HG03108 (cell line): ENCODE measurements around the gene IL22RA2.

Experiments used
- ATAC-seq: cut with Tn5 transposase; IDR thresholded peaks from one replicate; pipeline ENCODE4 v1.9.1; 2021; ENCODE audit warnings: moderate library complexity; ENCODE audit not compliant: unreplicated experiment

Gene IL22RA2

GRCh38 chr6:137097526-137097925 lies 75.9 kb downstream of the IL22RA2 start:
- ATAC-seq, result no peak

- ATAC-seq, result peak; percentile 32
These were observed 76.4 kb downstream of the IL22RA2 start for GRCh38 chr6:137097057-137097456.

GRCh38 chr6:137095651-137096238 lies 77.7 kb downstream of the IL22RA2 start:
- peak; percentile 79 for ATAC-seq

GRCh38 chr6:137095093-137095492 lies 78.4 kb downstream of the IL22RA2 start:
- no peak for ATAC-seq

GRCh38 chr6:137094411-137095008 lies 78.9 kb downstream of the IL22RA2 start:
- ATAC-seq, result no peak
